Measurements from ENCODE around the gene OR2T29. TPM values are rescaled to one million over a fixed set of nuclear protein-coding genes. Genes with fewer than 3 reads are reported as not detected.

OR2T29 gene
- total RNA-seq (2014; rRNA removed; shearing (Covaris generic)) = not detected in 2 replicates

DNA sequence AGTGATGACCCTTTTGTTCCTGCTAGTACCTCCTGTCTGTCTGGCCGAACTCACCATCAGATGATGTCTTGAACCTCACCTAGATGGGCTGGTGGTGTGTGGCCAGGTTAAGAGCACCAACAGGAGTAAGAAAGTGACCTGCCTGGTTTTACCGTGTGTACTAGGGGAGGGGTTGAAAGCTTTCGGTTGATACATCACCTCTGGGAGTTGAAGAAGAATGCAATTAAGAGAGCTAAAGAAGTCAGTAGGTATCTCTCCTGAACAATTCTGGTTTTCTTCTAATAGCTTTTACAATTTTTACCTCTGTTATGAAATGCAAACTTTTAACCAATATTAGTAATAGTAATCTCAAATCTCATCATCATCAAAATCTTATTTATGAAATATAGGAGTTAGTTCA lies at the start of gene OR2T29:
Gene OR2T29, minus strand, starts transcription at position 101 of the 400 bp plus-strand sequence. CDS start 3,281 bp downstream, outside the sequence.

GRCh38 chr1:248597589-248597988 lies 35.0 kb upstream of the OR2T29 start, which contains the start of gene OR2T10:
Gene OR2T10, minus strand, starts transcription at chr1:248597700. Its CDS starts 3,932 bp downstream, at chr1:248593768.

DNA sequence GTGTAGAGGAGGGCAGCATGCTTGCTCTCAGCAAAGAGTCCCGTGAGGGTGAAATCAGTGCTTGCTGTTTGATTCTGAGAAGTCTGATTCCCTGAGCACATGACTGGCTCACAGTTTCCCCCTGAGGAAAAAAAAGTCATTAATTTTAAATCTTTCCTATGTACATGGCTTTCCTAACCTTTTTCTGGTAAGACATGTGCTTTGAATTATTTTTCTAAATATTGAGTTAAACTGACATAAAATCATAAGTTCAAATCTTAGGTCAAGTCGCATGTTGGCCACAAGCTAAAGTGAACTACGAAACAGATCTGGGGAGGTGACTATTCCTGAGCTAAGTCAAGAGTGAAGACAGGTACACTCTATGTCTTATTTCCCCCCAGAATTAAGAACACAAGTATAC lies 12.1 kb upstream of the OR2T29 start, which contains the start of gene OR2T34:
Gene OR2T34, minus strand, starts transcription at position 101 of the 400 bp plus-strand sequence. Its CDS starts 0 bp downstream, at position 101.

GRCh38 chr1:248507773-248508172 lies 54.8 kb downstream of the OR2T29 start, which contains the start of gene OR2G6:
Gene OR2G6, plus strand, starts transcription at chr1:248508073. Its CDS starts 13,574 bp downstream, at chr1:248521647.

Small RNAs within 50 kb of the gene (small RNA-seq; reads per million reads assigned to genes)
- gene RF00019 = not detected

Other genes starting within 250 kb of the OR2T29 start
- not detected in 2 replicates for gene OR2M7, start 238.2 kb downstream of the OR2T29 start, total RNA-seq (2014; rRNA removed; shearing (Covaris generic))
- not detected in 2 replicates for gene OR14C36, start 214.0 kb downstream of the OR2T29 start, total RNA-seq (2014; rRNA removed; shearing (Covaris generic))
- not detected in 2 replicates for gene OR2T4, start 201.1 kb downstream of the OR2T29 start, total RNA-seq (2014; rRNA removed; shearing (Covaris generic))
- not detected in 2 replicates for gene OR2T6, start 187.0 kb downstream of the OR2T29 start, total RNA-seq (2014; rRNA removed; shearing (Covaris generic))
- not detected in 2 replicates for gene OR2T1, start 159.7 kb downstream of the OR2T29 start, total RNA-seq (2014; rRNA removed; shearing (Covaris generic))
- not detected in 2 replicates for gene OR2T2, start 117.1 kb downstream of the OR2T29 start, total RNA-seq (2014; rRNA removed; shearing (Covaris generic))
- not detected in 2 replicates for gene OR2T3, start 89.4 kb downstream of the OR2T29 start, total RNA-seq (2014; rRNA removed; shearing (Covaris generic))
- gene OR2T5, start 74.2 kb downstream of the OR2T29 start, total RNA-seq (2014; rRNA removed; shearing (Covaris generic)) = not detected in 2 replicates
- not detected in 2 replicates for gene OR2G6, start 54.7 kb downstream of the OR2T29 start, total RNA-seq (2014; rRNA removed; shearing (Covaris generic))
- not detected in 2 replicates for gene OR2T34, start 12.0 kb upstream of the OR2T29 start, total RNA-seq (2014; rRNA removed; shearing (Covaris generic))
- gene OR2T10, start 34.9 kb upstream of the OR2T29 start, total RNA-seq (2014; rRNA removed; shearing (Covaris generic)) = not detected in 2 replicates
- not detected in 2 replicates for gene OR2T11, start 72.3 kb upstream of the OR2T29 start, total RNA-seq (2014; rRNA removed; shearing (Covaris generic))
- gene OR2T35, start 82.5 kb upstream of the OR2T29 start, total RNA-seq (2014; rRNA removed; shearing (Covaris generic)) = not detected in 2 replicates
- not detected in 2 replicates for gene OR2T27, start 92.8 kb upstream of the OR2T29 start, total RNA-seq (2014; rRNA removed; shearing (Covaris generic))
- not detected in 2 replicates for gene OR14I1, start 140.0 kb upstream of the OR2T29 start, total RNA-seq (2014; rRNA removed; shearing (Covaris generic))
- 0.56 TPM in 1 of 2 replicates, not detected in the other for gene LYPD8, start 193.0 kb upstream of the OR2T29 start, total RNA-seq (2014; rRNA removed; shearing (Covaris generic))